ENCODE results near the gene TMEM131L.
A peak's percentile ranks its signal among the peaks of the same experiment; 100 is the strongest.
"Not testable (repeated sequence)": the region's sequence is repeated elsewhere in the genome, so short reads cannot be mapped to it uniquely, and the experiment has no call there.

TMEM131L gene

DNA sequence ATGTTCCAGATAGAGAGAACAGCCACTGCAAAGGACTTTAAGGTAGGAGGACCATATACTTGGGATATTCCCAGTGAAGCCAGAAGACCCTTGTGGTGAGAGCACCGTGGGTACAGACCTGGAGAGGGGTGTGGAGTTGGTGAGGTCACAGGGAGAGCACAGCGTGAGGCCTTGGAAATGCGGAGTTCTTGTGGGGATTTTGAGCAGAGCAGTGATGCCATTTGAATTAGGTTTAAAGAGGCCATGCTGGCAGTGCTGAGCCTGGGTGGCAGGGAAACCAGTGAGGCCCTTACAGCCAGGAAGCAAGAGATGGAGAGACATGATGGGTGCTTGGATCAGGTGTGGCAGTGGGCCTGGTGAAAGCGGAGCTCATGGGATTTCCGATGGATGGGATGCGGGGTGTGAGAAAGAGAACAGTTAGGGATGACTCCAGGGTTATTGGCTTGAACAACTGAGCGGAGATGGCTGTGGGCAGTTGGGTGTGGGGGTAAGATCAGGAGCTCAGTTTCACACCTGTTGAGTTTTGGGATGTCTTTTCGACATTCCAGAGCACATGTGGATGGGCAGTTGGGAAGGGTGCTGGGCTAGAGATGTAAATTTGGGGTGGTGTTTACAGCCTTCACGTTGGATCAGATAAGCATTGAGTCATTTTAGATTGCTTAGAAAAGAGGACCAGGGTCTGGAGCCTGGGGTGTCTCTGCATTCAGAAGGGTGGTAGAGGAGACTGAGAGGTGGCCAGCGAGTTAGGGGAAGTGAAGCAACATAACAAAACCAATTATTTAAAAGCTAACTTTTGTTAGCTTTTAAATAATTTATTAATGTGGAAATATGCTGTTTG, 68.9 kb downstream of the TMEM131L start:
- DNase-seq = no peak
- intact Hi-C loops (cut with DNase I) = no loop called here

DNA sequence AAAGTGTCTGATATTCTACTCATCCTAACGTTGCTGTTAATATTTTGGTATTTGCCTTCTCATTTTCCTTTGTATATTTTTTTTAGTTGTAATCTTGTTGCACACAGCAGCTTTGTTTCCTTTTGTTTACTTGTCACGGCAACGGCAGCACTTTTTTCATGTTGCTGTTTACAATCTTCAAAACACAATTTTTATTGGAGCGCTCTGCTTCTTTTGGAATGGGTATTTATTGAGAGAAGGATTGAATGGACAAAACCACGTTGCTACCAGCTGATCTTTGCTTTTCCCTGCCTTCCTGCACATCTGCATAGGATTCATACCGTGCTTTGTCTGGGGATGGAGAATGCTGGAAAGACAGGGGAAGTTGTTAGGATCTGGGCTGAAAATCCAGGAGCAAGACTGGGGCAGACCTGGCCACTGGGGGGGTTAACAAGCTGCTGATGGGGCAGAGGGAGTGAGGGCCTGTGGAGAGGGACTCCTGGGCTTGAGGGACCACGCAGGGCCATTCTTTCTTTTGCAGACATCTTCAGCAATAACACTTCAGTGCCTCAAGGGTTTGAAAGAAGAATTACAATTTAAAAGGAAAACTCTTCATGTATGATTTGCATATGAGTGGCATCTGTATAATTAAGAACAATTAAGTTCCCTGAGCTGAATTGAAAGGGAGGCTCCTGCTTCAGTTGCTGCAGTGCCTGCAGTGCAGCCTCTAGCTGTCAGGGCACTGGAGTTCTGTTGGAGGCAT, 69.8 kb downstream of the TMEM131L start:
- intact Hi-C loops (cut with DNase I) = no loop called here
- no peak for DNase-seq

DNA sequence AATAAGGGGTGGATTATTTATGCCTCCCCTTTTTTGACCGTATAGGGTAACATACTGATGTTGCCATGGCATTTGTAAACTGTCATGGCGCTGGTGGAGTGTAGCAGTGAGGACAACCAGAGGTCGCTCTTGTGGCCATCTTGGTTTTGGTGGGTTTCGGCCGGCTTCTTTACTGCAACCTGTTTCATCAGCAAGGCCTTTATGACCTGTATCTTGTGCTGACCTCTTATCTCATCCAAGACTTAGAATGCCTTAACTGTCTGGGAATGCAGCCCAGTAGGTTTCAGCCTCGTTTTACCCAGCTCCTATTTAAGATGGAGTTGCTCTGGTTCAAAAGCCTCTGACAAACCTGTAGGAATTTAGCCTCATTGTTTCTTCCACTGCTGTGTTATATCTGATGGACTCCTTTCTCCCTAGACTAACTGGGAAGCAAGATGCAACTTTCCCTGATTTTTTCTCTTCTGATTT, 71.4 kb downstream of the TMEM131L start:
- no peak for DNase-seq
- intact Hi-C loops (cut with DNase I) = no loop called here

DNA sequence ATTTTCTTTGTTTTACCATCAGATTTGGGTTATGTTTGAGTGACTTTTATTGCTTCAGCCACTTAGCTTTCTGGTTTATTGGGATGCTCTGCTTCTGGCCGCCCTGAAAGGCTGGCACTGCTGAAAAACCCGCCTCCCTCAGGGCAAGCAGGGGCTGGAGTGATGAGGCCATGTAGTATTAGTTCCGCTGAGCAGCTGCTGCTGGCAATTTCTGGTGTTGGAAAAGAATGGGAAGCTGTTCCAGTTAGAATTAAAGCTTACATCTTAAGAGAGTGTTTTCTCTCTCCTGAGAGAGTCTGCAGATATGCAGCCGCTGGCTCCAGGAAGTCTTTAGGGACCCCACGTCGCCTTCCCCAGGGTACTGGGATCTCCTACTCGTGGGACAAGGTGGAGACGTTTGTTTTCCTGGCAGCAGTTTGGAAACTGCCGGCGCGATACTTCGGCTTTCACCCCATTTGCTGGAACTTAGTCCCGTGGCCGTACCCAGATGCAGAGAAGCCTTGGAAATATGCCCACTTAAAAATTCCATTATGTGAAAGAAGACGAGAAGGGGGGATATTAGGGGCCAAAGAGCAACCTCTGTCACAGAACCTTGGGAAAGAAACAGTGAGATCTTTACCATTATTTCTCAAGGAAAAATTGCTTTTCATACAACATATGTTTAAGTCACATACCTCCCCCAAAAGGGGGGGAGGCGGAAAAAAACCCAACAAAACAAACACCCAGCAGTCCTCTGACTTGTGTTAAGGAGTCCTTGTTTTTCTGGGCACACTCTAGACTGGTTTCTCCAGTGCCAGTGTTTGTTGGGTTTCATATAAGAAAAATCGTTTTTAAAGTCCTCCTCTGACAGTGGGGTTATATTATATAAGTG, 72.6 kb downstream of the TMEM131L start:
- intact Hi-C loops (cut with DNase I) = no loop called here
- peak in 7 of 10 donors; percentile 28 to 91 (median 33) for DNase-seq

DNA sequence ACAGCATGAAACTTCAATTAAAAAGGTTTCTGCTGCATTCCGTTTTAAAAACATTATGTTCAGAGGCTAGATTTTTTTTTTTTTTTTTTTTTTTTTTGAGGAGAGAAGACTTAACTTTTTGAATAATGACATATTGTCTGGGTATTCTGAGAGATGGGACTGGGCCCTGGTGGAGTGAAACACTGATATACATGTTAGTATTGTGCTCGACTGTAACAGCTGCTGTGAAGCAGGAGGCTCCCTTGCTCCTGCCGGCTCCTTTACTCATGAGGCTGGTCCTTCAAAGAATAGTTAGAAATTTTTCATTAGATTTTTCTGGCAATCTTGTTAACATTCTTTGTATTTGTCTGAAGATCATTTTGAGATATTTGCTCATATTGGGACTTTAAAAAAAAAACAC, 73.3 kb downstream of the TMEM131L start:
- no peak for DNase-seq
- intact Hi-C loops (cut with DNase I) = no loop called here

DNA sequence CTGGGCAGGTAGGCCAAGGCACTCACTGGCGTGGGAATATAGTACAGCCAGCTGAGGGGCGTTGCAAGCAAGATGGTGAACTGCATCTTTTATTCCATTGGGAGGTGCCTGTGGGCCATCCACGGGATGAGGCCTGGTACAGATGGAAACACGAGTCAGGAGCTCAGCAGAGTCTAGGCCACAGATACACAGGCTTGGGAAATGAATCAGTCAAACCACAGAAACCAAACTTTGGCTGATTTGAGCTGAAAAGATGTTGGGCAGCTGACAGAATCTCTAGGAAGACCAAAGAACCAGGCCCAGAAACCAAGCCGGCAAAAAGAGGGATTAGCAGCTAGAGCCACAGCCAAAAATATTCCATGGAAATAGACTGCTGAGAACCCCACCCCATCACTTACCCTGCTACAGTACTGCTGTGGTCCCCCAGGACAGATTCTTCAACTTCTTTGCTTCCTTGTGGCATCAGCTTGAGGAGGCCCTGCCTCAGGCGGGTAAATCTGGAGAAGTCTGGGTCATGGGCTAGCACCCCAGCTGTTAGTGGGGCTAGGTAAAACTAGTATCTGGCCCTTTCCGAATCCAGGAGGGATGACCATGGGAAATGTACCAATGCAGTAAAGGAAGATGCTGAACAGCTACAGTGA, 75.4 kb downstream of the TMEM131L start:
- intact Hi-C loops (cut with DNase I) = no loop called here

DNA sequence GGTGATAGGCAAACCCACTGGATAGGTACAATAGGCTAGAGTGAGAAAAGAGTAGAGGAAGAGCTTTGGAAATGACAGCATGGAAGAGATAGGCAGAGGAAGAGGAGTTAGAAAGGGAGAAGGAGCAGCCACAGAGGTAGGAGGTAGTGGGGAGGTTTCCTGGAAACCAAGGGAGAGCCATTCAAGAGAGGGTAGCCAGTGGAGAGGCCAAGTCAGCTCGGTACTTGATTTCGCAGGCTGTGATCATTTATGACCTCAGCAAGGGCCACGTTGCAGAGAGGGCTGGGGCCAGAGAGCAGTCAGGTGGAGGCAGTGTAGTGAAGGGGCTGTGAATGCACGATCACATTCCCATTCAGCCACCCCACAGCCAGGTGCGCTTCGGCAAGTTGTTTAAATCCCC, 76.0 kb downstream of the TMEM131L start:
- intact Hi-C loops (cut with DNase I) = no loop called here

More for the DNA sequence above, 75.4 kb downstream of the TMEM131L start:
- no peak for DNase-seq

DNA sequence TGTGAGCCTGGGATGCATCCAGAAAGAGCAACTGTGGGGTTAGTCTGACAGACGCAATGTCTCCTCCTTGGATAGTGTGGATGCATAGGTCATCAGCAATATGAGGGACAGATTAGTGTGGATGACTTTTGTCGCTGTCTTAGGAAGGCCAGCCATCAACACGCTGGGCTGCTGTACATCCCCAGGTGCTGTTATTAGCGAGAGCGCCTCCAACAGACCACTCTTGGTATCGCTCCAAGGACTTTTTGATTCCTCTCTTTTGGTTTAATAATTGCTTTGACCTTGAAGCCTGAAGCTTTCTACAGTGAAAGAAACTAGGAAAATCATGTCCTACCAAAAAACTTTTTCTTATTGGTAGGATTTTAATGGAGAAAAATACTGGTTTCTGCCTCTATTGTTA, 76.7 kb downstream of the TMEM131L start:
- intact Hi-C loops (cut with DNase I) = no loop called here

More for the DNA sequence above, 76.0 kb downstream of the TMEM131L start:
- DNase-seq = no peak

DNA sequence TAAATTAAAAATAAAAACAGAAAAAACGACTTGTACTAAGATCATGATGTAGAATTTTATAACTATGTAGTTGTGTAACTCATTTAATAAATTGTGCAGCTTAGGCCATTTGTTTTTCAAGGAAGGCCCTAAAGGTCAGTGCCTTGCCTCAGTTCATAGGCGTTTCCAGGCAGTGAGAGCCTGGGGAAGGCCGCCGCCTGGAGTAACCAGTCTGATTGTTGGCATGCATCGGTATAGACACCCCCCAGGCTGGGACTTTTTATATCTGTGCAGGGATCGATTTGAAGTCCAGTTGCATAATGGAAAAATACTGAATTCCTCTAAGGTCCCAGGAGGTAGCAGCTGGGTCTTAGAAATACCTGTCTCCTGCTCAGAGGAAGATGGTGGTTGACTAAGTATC, 77.2 kb downstream of the TMEM131L start:
- no peak for DNase-seq
- intact Hi-C loops (cut with DNase I) = no loop called here

More for the DNA sequence above, 76.7 kb downstream of the TMEM131L start:
- DNase-seq = no peak

DNA sequence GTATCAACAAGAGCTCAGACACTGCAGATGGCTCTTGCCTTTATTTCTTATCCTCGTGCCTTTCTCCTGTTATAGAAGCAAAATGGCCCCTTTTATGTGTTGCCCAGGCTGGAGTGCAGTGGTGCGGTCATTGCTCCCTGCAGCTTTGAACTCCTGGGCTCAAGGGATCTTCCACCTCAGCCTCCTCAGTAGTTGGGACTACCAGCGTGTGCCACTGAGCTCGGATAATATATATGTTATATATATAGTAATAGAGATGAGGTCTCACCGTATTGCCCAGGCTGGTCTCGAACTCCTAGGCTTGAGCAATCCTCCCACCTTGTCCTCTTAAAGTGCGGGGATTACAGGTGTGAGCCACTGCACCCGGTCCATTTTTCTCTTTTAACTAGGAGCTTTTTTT, 79.7 kb downstream of the TMEM131L start:
- intact Hi-C loops (cut with DNase I) = no loop called here

DNA sequence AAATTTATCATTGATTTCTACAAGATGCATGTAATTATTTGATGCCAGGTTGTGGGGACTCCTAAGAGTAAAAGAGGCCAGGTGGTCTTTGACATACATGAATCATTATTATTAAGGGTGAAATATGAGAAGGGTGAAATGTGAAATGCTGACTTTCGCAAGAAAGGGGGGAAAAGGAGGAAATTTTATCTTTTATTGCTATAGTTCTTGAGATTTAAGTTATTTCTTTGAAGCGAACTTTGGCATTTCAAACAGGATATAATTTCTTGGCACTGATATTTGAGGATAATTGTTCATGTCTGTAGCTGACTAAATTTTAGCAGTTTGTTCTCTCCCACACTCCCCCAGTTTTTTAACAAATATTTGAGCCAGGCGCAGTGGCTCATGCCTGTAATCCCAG, 80.1 kb downstream of the TMEM131L start:
- DNase-seq = no peak
- intact Hi-C loops (cut with DNase I) = no loop called here

More for the DNA sequence above, 79.7 kb downstream of the TMEM131L start:
- no peak for DNase-seq

DNA sequence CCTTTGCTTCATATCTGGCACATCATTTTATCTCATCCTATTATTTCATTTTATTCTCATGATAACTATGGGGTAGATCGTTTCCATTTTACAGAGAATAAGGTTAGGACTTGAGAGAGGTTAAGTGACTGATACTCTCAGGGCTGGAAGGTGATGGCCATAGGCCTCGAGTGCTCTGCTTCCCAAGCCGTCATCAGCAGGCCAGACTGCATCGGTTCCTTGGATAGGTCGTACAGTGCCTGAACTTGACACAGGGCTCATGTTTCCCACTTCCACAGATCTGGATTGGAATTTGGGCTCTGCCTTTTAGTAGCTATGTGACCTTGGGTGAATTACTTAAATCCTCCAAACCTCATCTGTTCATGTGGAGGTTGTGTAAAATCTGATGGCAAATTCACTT, 81.4 kb downstream of the TMEM131L start:
- intact Hi-C loops (cut with DNase I) = no loop called here
- no peak for DNase-seq

DNA sequence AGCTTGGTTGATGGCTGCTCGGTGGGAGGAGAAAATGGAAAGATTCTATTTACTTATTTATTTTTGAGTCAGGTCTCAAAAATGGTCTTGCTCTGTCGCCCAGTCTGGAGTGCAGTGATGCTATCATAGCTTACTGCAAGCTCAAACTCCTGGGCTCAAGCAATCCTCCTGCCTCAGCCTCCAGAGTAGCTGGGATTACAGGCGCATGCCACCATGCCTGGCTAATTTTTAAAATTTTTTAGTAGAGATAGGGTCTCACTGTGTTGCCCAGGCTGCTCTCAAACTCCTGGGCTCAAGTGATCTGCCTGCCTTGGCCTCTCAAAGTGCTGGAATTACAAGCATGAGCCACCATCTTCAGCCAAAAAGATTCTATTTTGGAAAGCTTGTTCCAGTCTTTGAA, 82.7 kb downstream of the TMEM131L start:
- DNase-seq; intact Hi-C loops (cut with DNase I): not testable (repeated sequence)

DNA sequence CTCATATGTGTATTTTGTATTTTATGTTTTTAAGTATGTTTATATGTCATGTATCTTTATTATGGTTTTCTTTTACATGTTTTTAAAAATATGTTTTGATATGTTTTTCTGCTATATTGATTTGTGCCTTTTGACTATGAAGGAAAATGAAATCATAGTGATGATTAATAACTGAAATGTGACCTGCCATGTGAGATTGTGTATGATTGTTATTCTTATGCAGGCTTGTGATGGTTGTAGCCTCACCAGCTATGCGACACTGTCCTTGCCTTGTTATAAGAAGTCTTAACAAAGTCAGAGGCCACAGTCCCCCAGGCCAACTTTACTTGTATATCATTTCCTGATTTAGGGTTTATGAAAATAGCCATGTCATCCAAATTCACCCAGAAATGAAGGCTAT, 83.2 kb downstream of the TMEM131L start:
- DNase-seq = no peak
- intact Hi-C loops (cut with DNase I) = no loop called here

DNA sequence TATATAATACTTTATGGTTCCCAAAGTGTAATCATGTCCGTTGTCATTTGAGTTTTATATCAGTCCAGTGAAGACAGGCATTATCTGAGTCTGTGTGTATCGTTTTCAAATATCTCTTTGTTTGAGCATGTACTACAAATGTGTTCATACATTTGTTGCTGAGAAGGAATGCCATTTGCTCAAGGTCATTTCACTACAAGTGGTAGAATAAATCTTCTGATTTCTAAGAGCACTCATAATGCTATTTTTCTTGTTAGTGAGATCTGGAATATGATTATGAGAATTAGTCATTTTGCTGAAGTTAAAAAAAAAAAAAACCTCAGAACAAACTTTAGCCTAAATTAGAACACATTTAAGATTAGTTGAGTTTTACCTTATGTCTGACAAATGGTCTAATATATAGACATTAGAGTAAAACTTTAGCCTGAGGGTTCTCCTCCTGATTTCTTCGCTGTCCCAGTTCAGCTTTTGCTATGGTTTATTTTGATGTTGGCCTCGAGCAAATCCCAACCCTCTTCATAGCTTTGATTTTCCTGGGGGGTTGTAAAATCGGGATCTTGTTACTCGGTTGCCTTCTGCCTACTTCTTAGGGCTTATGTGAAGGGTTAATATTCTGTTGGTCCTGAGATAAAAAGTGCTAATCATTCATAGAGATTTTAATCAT, 87.1 kb downstream of the TMEM131L start:
- intact Hi-C loops (cut with DNase I) = no loop called here
- DNase-seq = no peak

DNA sequence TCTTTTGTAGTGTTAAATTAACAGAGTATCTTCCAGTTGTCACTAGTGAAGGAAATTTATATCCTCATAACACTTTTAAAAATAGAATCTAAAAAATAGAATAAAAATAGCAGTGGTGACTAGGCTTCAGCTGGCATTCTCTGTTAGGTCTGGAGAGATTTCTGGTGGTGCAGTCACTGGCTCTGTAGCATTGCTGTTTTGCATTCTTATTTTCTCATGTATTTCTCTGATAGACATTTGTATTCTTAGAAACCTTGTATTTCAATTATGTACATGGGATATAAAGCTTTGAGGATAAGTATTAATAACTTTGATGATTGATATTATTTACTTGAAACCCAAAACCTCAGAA, 87.6 kb downstream of the TMEM131L start:
- no peak for DNase-seq
- intact Hi-C loops (cut with DNase I) = no loop called here

DNA sequence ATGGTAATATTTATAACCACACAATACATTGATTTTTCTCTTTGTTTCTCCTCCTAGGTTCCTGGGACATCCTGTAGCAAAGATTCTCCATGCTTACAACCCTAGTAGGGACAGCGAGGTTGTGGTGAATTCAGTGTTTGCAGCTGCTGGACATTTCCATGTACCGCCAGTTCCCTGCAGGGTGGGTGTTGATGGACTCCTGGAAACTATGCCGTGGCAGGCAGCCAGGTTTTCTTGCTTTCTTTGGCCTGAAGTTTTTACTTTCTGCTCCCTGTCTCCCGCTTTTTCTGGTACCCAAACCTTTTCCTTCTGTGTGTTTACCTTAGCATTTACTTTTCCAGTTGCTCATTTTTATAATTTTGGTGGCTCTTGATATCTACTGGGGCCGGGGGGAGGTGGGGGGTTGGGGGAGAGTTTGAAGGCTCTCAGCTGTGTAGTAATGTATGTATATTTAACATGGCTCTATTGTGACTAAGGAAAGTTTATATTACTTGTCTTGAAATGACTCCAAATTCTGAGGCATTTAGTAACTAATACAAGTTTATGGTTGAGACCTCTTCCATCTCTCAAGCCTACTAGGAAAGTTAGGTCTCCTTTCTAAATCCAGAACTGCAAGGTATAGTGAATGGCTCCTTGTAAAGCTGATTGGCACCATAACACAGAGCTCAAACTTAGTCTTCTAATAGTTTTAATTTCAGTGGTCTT, 89.7 kb downstream of the TMEM131L start:
- DNase-seq = peak in 1 of 10 donors; percentile 78
- intact Hi-C loops (cut with DNase I) = no loop called here

DNA sequence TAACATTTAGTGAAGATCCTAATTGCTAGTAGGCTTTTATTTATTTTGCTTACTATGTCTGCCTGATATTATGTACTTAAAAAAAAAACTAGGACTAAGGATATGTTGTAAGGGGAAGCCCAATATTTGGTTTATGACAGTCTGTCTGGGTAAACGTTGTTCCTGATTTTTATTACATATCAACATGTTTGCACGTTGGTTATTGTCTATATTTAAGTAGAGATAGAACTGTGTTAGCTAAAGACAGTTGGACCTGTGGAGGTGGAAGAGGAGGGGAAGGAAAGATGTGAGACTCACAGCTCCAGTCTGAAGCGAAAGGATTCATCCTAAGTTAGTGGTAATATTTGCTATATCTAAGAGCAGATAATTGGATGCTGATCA, 90.3 kb downstream of the TMEM131L start:
- no peak for DNase-seq
- intact Hi-C loops (cut with DNase I) = no loop called here

DNA sequence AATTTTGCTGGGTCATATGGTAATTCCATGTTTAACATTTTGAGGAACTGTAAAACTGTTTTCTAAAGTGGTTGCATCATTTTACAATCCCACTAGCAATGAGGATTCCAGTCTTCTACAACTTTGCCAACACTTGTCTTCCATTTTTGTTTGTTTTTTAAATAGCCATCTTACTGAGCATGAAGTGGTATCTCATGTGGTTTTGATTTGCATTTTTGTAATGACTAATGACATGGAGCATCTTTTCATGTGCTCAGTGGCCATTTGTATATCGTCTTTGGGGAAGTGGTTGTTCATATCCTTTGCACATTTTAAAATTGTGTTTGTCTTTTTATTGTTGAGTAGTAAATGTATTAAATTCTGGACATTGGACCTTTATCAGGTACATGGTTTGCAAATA, 94.7 kb downstream of the TMEM131L start:
- intact Hi-C loops (cut with DNase I) = no loop called here
- DNase-seq = no peak
